HG02938 (cell line): Measurements from ENCODE around the gene FAM169A.
"Not testable (repeated sequence)": the region's sequence is repeated elsewhere in the genome, so short reads cannot be mapped to it uniquely, and the experiment has no call there.

Experiments
- ATAC-seq: cut with Tn5 transposase; IDR thresholded peaks from one replicate; pipeline ENCODE4 v1.9.1; 2021; ENCODE audit warnings: mild to moderate bottlenecking, moderate library complexity; ENCODE audit not compliant: unreplicated experiment

The FAM169A gene

GRCh38 chr5:74865804-74866595 is at the start of gene FAM169A:
Gene FAM169A (minus strand): TSS chr5:74866387. CDS start chr5:74841676, 24,711 bp downstream.
- ATAC-seq = no peak

GRCh38 chr5:74915488-74915887 is 49.3 kb upstream of the FAM169A start:
- ATAC-seq = no peak

- not testable (repeated sequence) for ATAC-seq
Observed at GRCh38 chr5:74911421-74911820, 45.2 kb upstream of the FAM169A start.

GRCh38 chr5:74909888-74910287 is 43.7 kb upstream of the FAM169A start:
- not testable (repeated sequence) for ATAC-seq

GRCh38 chr5:74908237-74908636 is 42.0 kb upstream of the FAM169A start:
- not testable (repeated sequence) for ATAC-seq

- not testable (repeated sequence) for ATAC-seq
Observed at GRCh38 chr5:74904713-74905112, 38.5 kb upstream of the FAM169A start.

- no peak for ATAC-seq
Observed at GRCh38 chr5:74903165-74903787, 37.1 kb upstream of the FAM169A start.

GRCh38 chr5:74897049-74897448 is 30.9 kb upstream of the FAM169A start:
- ATAC-seq = no peak

- ATAC-seq = no peak
Observed at GRCh38 chr5:74895906-74896305, 29.7 kb upstream of the FAM169A start.

GRCh38 chr5:74894351-74894750 is 28.2 kb upstream of the FAM169A start:
- no peak for ATAC-seq

GRCh38 chr5:74892921-74893320 is 26.7 kb upstream of the FAM169A start:
- no peak for ATAC-seq

GRCh38 chr5:74889523-74890105 is 23.4 kb upstream of the FAM169A start:
- ATAC-seq = peak; percentile 64

- ATAC-seq = no peak
Observed at GRCh38 chr5:74888117-74888516, 21.9 kb upstream of the FAM169A start.

GRCh38 chr5:74885170-74885569 is 19.0 kb upstream of the FAM169A start:
- ATAC-seq = no peak

- ATAC-seq = not testable (repeated sequence)
Observed at GRCh38 chr5:74882379-74883134, 16.4 kb upstream of the FAM169A start.

GRCh38 chr5:74877624-74878304 is 11.6 kb upstream of the FAM169A start:
- no peak for ATAC-seq

GRCh38 chr5:74875994-74876791 is 10.0 kb upstream of the FAM169A start:
- ATAC-seq = no peak

- no peak for ATAC-seq
Observed at GRCh38 chr5:74873525-74874249, 7.5 kb upstream of the FAM169A start.
